IMR-90 (cell line): ENCODE data around the gene RPS15A. TPM values are rescaled to one million over a fixed set of nuclear protein-coding genes. Genes with fewer than 3 reads are reported as not detected.

Experiments used
- ATAC-seq: fragments of 200-7000 bp; cut with Tn5 transposase; 2 replicates; pipeline ENCODE4 v1.9.1; 2020; ENCODE audit warnings: low read depth, mild to moderate bottlenecking, moderate library complexity
- BruUV-seq: library from RNA; stranded (reverse); fragments of 400-500 nt; replicated peaks from 2 replicates; lab custom pipeline; 2021; lab: Mats Ljungman, UMichigan
- CTCF ChIA-PET: fragments of 300-600 bp; formaldehyde crosslinking; extraction: SDS; loops from one replicate; lab custom pipeline; 2021; ENCODE audit warnings: antibody characterized with exemption; lab: Yijun Ruan, JAX
- POLR2A ChIA-PET: fragments of 300-600 bp; sonication (Branson Sonifier 250); formaldehyde crosslinking; loops from one replicate; lab custom pipeline; 2022; ENCODE audit warnings: antibody characterized with exemption; ENCODE audit not compliant: unreplicated experiment; lab: Charles Lee
- DNase-seq: peaks from one replicate; pipeline ENCODE4 v3.0.0; 2013
- H2AFZ ChIP-seq: replicated peaks from 2 replicates; pipeline ENCODE3; 2013; ENCODE audit warnings: low read length, mild to moderate bottlenecking; ENCODE audit not compliant: poor library complexity
- H2AK5ac ChIP-seq: 2 replicates; pipeline ENCODE4 v1.6.1; 2013; ENCODE audit warnings: low read depth, low read length, inconsistent platforms
- H2AK9ac ChIP-seq: replicated peaks from 2 replicates; pipeline ENCODE3; 2013; ENCODE audit warnings: mild to moderate bottlenecking, low read depth, low read length, moderate library complexity; ENCODE audit not compliant: poor library complexity
- H2BK120ac ChIP-seq: 2 replicates; pipeline ENCODE4 v1.6.1; 2013; ENCODE audit warnings: low read depth, low read length, inconsistent platforms
- H2BK15ac ChIP-seq: 3 replicates; pipeline ENCODE4 v1.6.1; 2013; ENCODE audit warnings: low read depth, low read length, inconsistent platforms
- H2BK20ac ChIP-seq: 2 replicates; pipeline ENCODE4 v1.6.1; 2013; ENCODE audit warnings: low read depth, mild to moderate bottlenecking, inconsistent platforms, low read length, moderate library complexity
- H2BK5ac ChIP-seq: 2 replicates; pipeline ENCODE4 v1.6.1; 2013; ENCODE audit warnings: mild to moderate bottlenecking, low read depth, low read length, inconsistent platforms; ENCODE audit not compliant: poor library complexity, severe bottlenecking
- H3K14ac ChIP-seq: replicated peaks from 2 replicates; pipeline ENCODE4 v1.6.1; 2013; ENCODE audit warnings: low read depth, low read length, inconsistent platforms
- H3K18ac ChIP-seq: 2 replicates; pipeline ENCODE4 v1.6.1; 2013; ENCODE audit warnings: low read depth, low read length, control low read depth
- H3K23ac ChIP-seq: 2 replicates; pipeline ENCODE4 v1.6.1; 2013; ENCODE audit warnings: low read depth, low read length, inconsistent platforms
- H3K27ac ChIP-seq: 2 replicates; pipeline ENCODE4 v1.5.1; 2013; ENCODE audit warnings: mild to moderate bottlenecking, control low read depth, low read length; ENCODE audit not compliant: insufficient read depth
- H3K27me3 ChIP-seq: 2 replicates; pipeline ENCODE4 v1.6.1; 2013; ENCODE audit warnings: low read length; ENCODE audit not compliant: control insufficient read depth, insufficient read depth
- H3K36me3 ChIP-seq: 2 replicates; pipeline ENCODE4 v1.6.1; 2013; ENCODE audit warnings: low read length, mixed read lengths; ENCODE audit not compliant: control insufficient read depth, insufficient read depth
- H3K4ac ChIP-seq: 2 replicates; pipeline ENCODE4 v1.6.1; 2013; ENCODE audit warnings: low read depth, low read length, inconsistent platforms
- H3K4me1 ChIP-seq: 2 replicates; pipeline ENCODE4 v1.6.1; 2013; ENCODE audit warnings: low read length, mixed read lengths; ENCODE audit not compliant: control insufficient read depth, insufficient read depth
- H3K4me2 ChIP-seq: 2 replicates; pipeline ENCODE4 v1.6.1; 2013; ENCODE audit warnings: low read depth, mild to moderate bottlenecking, control low read depth, low read length, moderate library complexity
- H3K4me3 ChIP-seq: 2 replicates; pipeline ENCODE4 v1.5.1; 2013; ENCODE audit warnings: low read depth, mild to moderate bottlenecking, control low read depth, low read length, moderate library complexity; ENCODE audit not compliant: insufficient read depth
- H3K56ac ChIP-seq: 2 replicates; pipeline ENCODE4 v1.6.1; 2013; ENCODE audit warnings: low read length, inconsistent platforms; ENCODE audit not compliant: insufficient read depth; ENCODE audit errors: extremely low read depth
- H3K79me1 ChIP-seq, 2 experiments: 2 replicates each; pipeline ENCODE4 v1.6.1; 2013; ENCODE audit warnings: low read length in 2 of 2, inconsistent platforms in 1 of 2, low read depth in 1 of 2
- H3K9ac ChIP-seq: 2 replicates; pipeline ENCODE4 v1.6.1; 2013; ENCODE audit warnings: low read depth, low read length, control low read depth
- H3K9me1 ChIP-seq: 2 replicates; pipeline ENCODE4 v1.6.1; 2013; ENCODE audit warnings: low read length, inconsistent platforms; ENCODE audit not compliant: insufficient read depth
- H3K9me3 ChIP-seq: 2 replicates; pipeline ENCODE4 v1.6.1; 2013; ENCODE audit warnings: low read length; ENCODE audit not compliant: control insufficient read depth, insufficient read depth
- H4K20me1 ChIP-seq: 2 replicates; pipeline ENCODE4 v1.6.1; 2013; ENCODE audit warnings: low read length, inconsistent platforms; ENCODE audit not compliant: insufficient read depth
- H4K5ac ChIP-seq: 2 replicates; pipeline ENCODE4 v1.6.1; 2013; ENCODE audit warnings: mild to moderate bottlenecking, low read depth, low read length, control low read depth
- H4K8ac ChIP-seq, 2 experiments: 2 replicates each; pipeline ENCODE4 v1.6.1; 2013; ENCODE audit warnings: low read depth in 2 of 2, low read length in 2 of 2, control low read depth in 1 of 2, inconsistent platforms in 1 of 2
- H4K91ac ChIP-seq: 2 replicates; pipeline ENCODE4 v1.6.1; 2013; ENCODE audit warnings: low read depth, low read length, inconsistent platforms; ENCODE audit not compliant: insufficient read depth
- CHD1 ChIP-seq: IDR thresholded peaks from 2 replicates; pipeline ENCODE4 v1.6.1; 2012; ENCODE audit warnings: low read depth, low read length, improper control_type of control experiment
- CTCF ChIP-seq: conservative IDR thresholded peaks from 2 replicates; pipeline ENCODE4 v1.5.1; 2012; ENCODE audit warnings: mild to moderate bottlenecking, low read depth, low read length, improper control_type of control experiment
- FOS ChIP-seq: fragments of 150-350 bp; IDR thresholded peaks from 2 replicates; pipeline ENCODE4 v1.6.1; 2016; ENCODE audit warnings: low read depth, low read length
- MAZ ChIP-seq: IDR thresholded peaks from 2 replicates; pipeline ENCODE4 v1.6.1; 2012; ENCODE audit warnings: low read depth, mild to moderate bottlenecking, low read length, improper control_type of control experiment, moderate library complexity, borderline replicate concordance
- RCOR1 ChIP-seq: IDR thresholded peaks from 2 replicates; pipeline ENCODE4 v1.6.1; 2012; ENCODE audit warnings: mild to moderate bottlenecking, low read length, improper control_type of control experiment; ENCODE audit not compliant: insufficient replicate concordance
- WGBS, 2 experiments: methylation state at CpG; one replicate each; pipeline versions ENCODE4 v1.1.5 to v1.1.7; 2013; ENCODE audit warnings: missing lambda C conversion rate in 2 of 2; ENCODE audit not compliant: insufficient read length in 1 of 2; ENCODE audit errors: extremely low coverage in 2 of 2; 5-methylcytosine and 5-hydroxymethylcytosine counted together
- dilution Hi-C: fragments of 300-500 bp; cut with HindIII; formaldehyde crosslinking; loops from one replicate; pipeline ENCODE4 v1.14.3; 2018; ENCODE audit warnings: low sequenced_read_pairs; ENCODE audit not compliant: unreplicated experiment
- in situ Hi-C: fragments of 300-500 bp; cut with MboI; formaldehyde crosslinking; loops from 3 replicates; pipeline ENCODE4 v1.14.3; 2019; ENCODE audit warnings: low sequenced_read_pairs, inconsistent platforms, mixed read lengths
- intact Hi-C: fragments of 100-400 bp; cut with micrococcal nuclease; formaldehyde crosslinking; loops from 2 replicates; pipeline ENCODE4 v1.10.0; 2022
- polyA plus RNA-seq, 3 experiments: library from polyadenylated mRNA; depleted of rRNA; stranded (reverse); fragments of >200 nt; gene quantifications; 2 replicates each; pipeline ENCODE4 v1.2.3, GENCODE V29; 2012; ENCODE audit warnings: low replicate concordance in 1 of 3
- total RNA-seq: library from RNA; depleted of rRNA; stranded (reverse); fragments of >200 nt; gene quantifications from 2 replicates; pipeline ENCODE4 v1.2.3, GENCODE V29; 2012

RPS15A gene
- total and polyA plus RNA-seq, 2 of the 4 experiments (the other 2 are of a cell fraction), result 4,588 to 4,619 TPM

DNA sequence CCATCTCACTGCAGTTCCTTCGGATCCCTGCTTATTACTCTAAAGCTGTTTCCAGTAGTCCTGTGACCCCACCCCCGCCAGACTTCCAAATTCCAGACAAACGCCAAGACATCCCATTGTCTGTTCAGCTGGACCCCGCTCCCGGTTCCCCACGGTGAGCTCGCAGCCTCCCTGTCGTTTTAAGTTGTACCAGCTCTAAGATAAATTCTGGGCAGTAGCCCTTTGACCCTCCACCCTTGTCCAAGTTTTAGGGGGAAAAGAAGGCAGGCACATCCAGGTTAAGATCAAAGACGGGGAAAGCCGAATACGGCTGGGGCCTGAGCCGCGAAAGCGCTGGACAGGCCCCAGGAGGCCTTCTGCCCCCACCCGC is 10.6 kb upstream of the RPS15A start:
- 0 out of 4 replicates have a peak overlapping the region, but pooled peaks of 1 of the 2 experiments have one; percentile 1 for H4K8ac ChIP-seq
- H2AK9ac ChIP-seq, result peak overlapping the region; percentile 94
- H3K4me1 ChIP-seq, result peaks cover 2% of the 10 kb centered on the region
- no peak overlapping the region for H3K18ac ChIP-seq
- H4K20me1 ChIP-seq, result peaks cover 18% of the 10 kb centered on the region; the same call in 1 of the 2 replicates
- BruUV-seq, result no TSS peak
- H3K4me2 ChIP-seq, result peak overlapping the region; percentile 92
- H3K4me3 ChIP-seq, result peak overlapping the region; percentile 70
- intact Hi-C loops, result loop anchor here (1.0 to 10.0 kb wide), 3 partner anchors 10 to 264 kb away; partner anchors contain the start of genes COQ7 and RPS15A
- peak overlapping the region; percentile 62 for H3K9ac ChIP-seq
- H2BK20ac ChIP-seq, result no peak overlapping the region
- peak overlapping the region; percentile 40 for H2BK5ac ChIP-seq
- no peak overlapping the region for H4K5ac ChIP-seq
- H4K91ac ChIP-seq, result peak overlapping the region; percentile 65
- H3K56ac ChIP-seq, result peak overlapping the region; percentile 77; the same call in 1 of the 2 replicates
- no peak for ATAC-seq
- H2BK120ac ChIP-seq, result no peak overlapping the region
- dilution Hi-C loops, result no loop called here
- peak overlapping the region; percentile 74 for H3K23ac ChIP-seq
- ChIA-PET CTCF (interaction anchor here (0.7 to 1.5 kb wide), 6 partner anchors 9 to 20 kb away, joined by 3 to 9 read pairs (median 6); partner anchors contain the start of gene RPS15A), POLR2A (interaction anchor here (1.0 kb wide), 1 partner anchor 10 kb away, joined by 3 read pairs; no protein-coding TSS in a partner anchor)
- H3K9me3 ChIP-seq, result no peaks in the 10 kb centered on the region
- no peak for DNase-seq
- H2BK15ac ChIP-seq, result no peak overlapping the region
- peak overlapping the region; percentile 70 for H3K14ac ChIP-seq
- peak overlapping the region; percentile 64 for H3K4ac ChIP-seq
- no CpG with 5 or more reads among the region's 15 CpGs for WGBS, 2 experiments
- TF ChIP-seq CTCF, result no peak
- TF ChIP-seq CHD1, result 0 out of 2 replicates have a peak, but pooled peaks have one; percentile 76
- no peak for TF ChIP-seq RCOR1
- no peak for TF ChIP-seq MAZ
- no peak for TF ChIP-seq FOS
- H3K27me3 ChIP-seq, result no peaks in the 10 kb centered on the region
- H3K36me3 ChIP-seq, result no peaks in the 10 kb centered on the region
- H3K27ac ChIP-seq, result peak overlapping the region; percentile 65
- in situ Hi-C loops, result no loop called here
- peak overlapping the region; percentile 65; the same call in 1 of the 2 replicates for H2AK5ac ChIP-seq
- no peaks in the 10 kb centered on the region for H3K9me1 ChIP-seq
- H2AFZ ChIP-seq, result peak overlapping the region; percentile 95
- H3K79me1 ChIP-seq, result peaks cover 4 to 15% of the 10 kb centered on the region in 2 experiments; a peak in 3 of 4 replicates
